Naive thymus-derived CD4-positive, alpha-beta T cell (primary cell): Measurements from ENCODE around the gene HDAC4. TPM values are rescaled to one million over a fixed set of nuclear protein-coding genes. Genes with fewer than 3 reads are reported as not detected.

Experiments used
- ATAC-seq: fragments of 150-1000 bp; cut with Tn5 transposase; 2 replicates; pipeline ENCODE4 v1.10.0; 2021; ENCODE audit warnings: mild to moderate bottlenecking, moderate library complexity
- CTCF ChIA-PET: fragments of 350-600 bp; sonication (Branson Sonifier 250); formaldehyde crosslinking; loops from one replicate; lab custom pipeline; 2021; ENCODE audit warnings: antibody characterized with exemption; lab: Charles Lee
- POLR2A ChIA-PET: fragments of 350-600 bp; sonication (Branson Sonifier 250); formaldehyde crosslinking; loops from one replicate; lab custom pipeline; 2021; ENCODE audit warnings: antibody characterized with exemption, inconsistent platforms; lab: Charles Lee
- DNase-seq, 9 donors: peaks; one replicate each; pipeline versions ENCODE4 v3.0.0 to v3.0.0-alpha.2; 2020 to 2022; ENCODE audit warnings: mixed read lengths in 1 of 9
- H3K27ac ChIP-seq: one replicate; pipeline ENCODE4 v1.7.0; 2013; ENCODE audit warnings: mild to moderate bottlenecking, low read depth, low read length, moderate library complexity
- H3K27me3 ChIP-seq, 2 donors: one replicate each; pipeline ENCODE4 v1.7.0; 2013; ENCODE audit warnings: low read length in 2 of 2, mild to moderate bottlenecking in 2 of 2, moderate library complexity in 2 of 2; ENCODE audit not compliant: control insufficient read depth in 2 of 2, insufficient read depth in 2 of 2
- H3K36me3 ChIP-seq, 3 experiments: 1 replicate in 2 of 3; 2 replicates in 1 of 3; pipeline ENCODE4 v1.7.0; 2013; ENCODE audit warnings: low read length in 3 of 3, mild to moderate bottlenecking in 3 of 3, moderate library complexity in 1 of 3; ENCODE audit not compliant: insufficient read depth in 3 of 3, control insufficient read depth in 2 of 3
- H3K4me1 ChIP-seq, 2 donors: one replicate each; pipeline ENCODE4 v1.7.0; 2013; ENCODE audit warnings: low read length in 2 of 2, mild to moderate bottlenecking in 2 of 2, moderate library complexity in 1 of 2; ENCODE audit not compliant: control insufficient read depth in 2 of 2, insufficient read depth in 2 of 2
- H3K4me3 ChIP-seq: 2 replicates; pipeline ENCODE4 v1.7.0; 2013; ENCODE audit warnings: mild to moderate bottlenecking, low read length
- H3K9me3 ChIP-seq, 3 experiments: 1 replicate in 2 of 3; 2 replicates in 1 of 3; pipeline ENCODE4 v1.7.0; 2013; ENCODE audit warnings: low read length in 3 of 3; ENCODE audit not compliant: control insufficient read depth in 2 of 3
- H3K27ac Mint-ChIP-seq, 9 donors: one replicate each; pipeline ENCODE4 v1.8.0; 2020 to 2022; ENCODE audit warnings: mixed read lengths in 9 of 9, mild to moderate bottlenecking in 8 of 9, moderate library complexity in 5 of 9, inconsistent platforms in 2 of 9
- H3K27me3 Mint-ChIP-seq, 5 donors: one replicate each; pipeline ENCODE4 v1.8.0; 2021 to 2022; ENCODE audit warnings: mixed read lengths in 5 of 5, mild to moderate bottlenecking in 1 of 5
- H3K36me3 Mint-ChIP-seq, 5 donors: one replicate each; pipeline ENCODE4 v1.8.0; 2020 to 2022; ENCODE audit warnings: mixed read lengths in 5 of 5, mild to moderate bottlenecking in 3 of 5, inconsistent platforms in 1 of 5
- H3K4me1 Mint-ChIP-seq, 7 donors: one replicate each; pipeline ENCODE4 v1.8.0; 2020 to 2022; ENCODE audit warnings: mixed read lengths in 7 of 7, mild to moderate bottlenecking in 3 of 7, inconsistent platforms in 1 of 7
- H3K4me3 Mint-ChIP-seq, 10 donors: one replicate each; pipeline ENCODE4 v1.8.0; 2020 to 2022; ENCODE audit warnings: mild to moderate bottlenecking in 10 of 10, mixed read lengths in 10 of 10, moderate library complexity in 6 of 10, inconsistent platforms in 2 of 10
- H3K9me3 Mint-ChIP-seq, 11 donors: one replicate each; pipeline ENCODE4 v1.8.0; 2020 to 2022; ENCODE audit warnings: mixed read lengths in 11 of 11, mild to moderate bottlenecking in 4 of 11, inconsistent platforms in 1 of 11, moderate library complexity in 1 of 11
- intact Hi-C, 2 donors: fragments of 100-400 bp; cut with micrococcal nuclease; formaldehyde crosslinking; loops; one replicate each; pipeline ENCODE4 v1.15.1; 2023
- polyA plus RNA-seq, 2 donors: library from polyadenylated mRNA; unstranded; fragments of 300-500 nt; fragmentation: Illumina TruSeq; gene quantifications; one replicate each; pipeline ENCODE4 v1.2.3, GENCODE V29; 2021
- total RNA-seq, 6 experiments: library from RNA in 5 of 6; stranded (reverse) in 5 of 6; gene quantifications; 1 replicate in 5 of 6; 2 replicates in 1 of 6; pipeline ENCODE4 v1.2.3 and lab custom pipeline; 2021 to 2026

HDAC4 gene
- total and polyA plus RNA-seq, 7 experiments from 2014 or later: 7.4 to 101 (median 55.3) TPM

DNA sequence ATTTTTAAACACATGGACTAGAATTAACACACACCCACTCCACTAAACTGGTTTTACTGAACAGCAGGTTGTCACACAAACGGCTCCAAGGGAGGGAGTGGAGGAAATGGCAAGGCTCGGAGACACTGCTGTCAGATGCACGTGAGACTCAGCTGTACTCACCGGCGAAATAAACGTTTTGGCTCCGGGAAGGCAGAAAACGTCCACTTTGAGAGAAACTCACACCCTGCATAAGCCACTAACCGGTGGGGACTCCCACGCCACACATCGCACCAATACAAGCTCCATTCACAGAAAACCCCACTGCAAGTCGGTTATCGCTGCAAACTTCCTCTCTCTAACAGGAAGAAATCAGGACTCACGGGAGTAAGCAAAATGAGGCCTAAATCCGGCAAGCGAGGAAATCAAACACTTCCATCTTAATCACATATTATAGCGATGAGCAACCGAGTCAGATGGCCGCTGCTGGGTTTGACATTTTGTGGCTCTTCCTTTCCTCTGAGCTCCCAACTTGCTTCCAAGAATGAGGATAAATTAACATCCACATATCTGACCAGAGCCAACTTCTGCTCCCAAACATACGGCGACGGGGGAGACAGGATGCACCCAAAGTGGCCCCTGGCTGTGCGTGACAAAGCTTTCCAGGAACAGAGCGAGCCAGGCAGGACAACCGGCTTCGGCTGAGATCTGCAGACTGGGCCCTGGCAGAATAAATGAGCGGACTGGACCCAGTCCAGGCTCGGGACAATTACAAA is 63.5 kb downstream of the HDAC4 start:
- POLR2A ChIA-PET: interaction anchor here (1.1 kb wide), 1 partner anchor 8 kb away, joined by 3 read pairs; no protein-coding TSS in a partner anchor
- intact Hi-C loops: no loop called here
- no peak overlapping the region for H3K27ac ChIP-seq
- no peaks in the 10 kb centered on the region for H3K9me3 ChIP-seq
- Mint-ChIP-seq H3K4me3 (no peak overlapping the region), H3K9me3 (no peaks in the 10 kb centered on the region), H3K4me1 (peaks cover 22 to 63% (median 43%) of the 10 kb centered on the region in 7 donors), H3K36me3 (peaks cover 1 to 24% (median 15%) of the 10 kb centered on the region in 5 donors), H3K27me3 (peaks cover 0 to 3% (median 0%) of the 10 kb centered on the region in 5 donors), H3K27ac (peak overlapping the region in 2 of 9 donors; percentile 25 to 54)
- H3K4me1 ChIP-seq: peaks cover 11 to 17% of the 10 kb centered on the region in 2 donors
- no peaks in the 10 kb centered on the region for H3K27me3 ChIP-seq
- CTCF ChIA-PET: no interaction called here
- DNase-seq (no peak), ATAC-seq (no peak)
- H3K36me3 ChIP-seq: no peaks in the 10 kb centered on the region
- H3K4me3 ChIP-seq: no peak overlapping the region

DNA sequence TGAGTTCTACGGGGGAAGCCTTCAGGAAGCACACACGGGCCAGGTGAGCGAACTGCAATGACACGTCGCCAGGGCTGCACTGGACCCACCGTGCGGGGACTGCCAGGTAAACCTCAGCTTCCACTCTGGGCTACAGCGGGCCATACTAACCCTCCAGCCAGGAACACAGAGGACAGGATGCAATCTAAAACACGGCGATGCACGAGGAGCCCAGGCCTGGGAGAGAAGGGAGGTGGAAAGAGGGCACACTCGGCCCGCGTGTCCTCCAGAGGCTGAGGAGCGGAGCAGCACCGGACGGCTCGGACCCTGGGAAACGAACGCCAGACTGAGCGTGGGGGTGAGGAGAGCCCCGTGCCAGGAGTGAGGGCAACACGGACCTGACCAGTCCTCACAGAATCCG is 69.3 kb downstream of the HDAC4 start:
- no peaks in the 10 kb centered on the region for H3K27me3 ChIP-seq
- ChIA-PET POLR2A (interaction anchor here (0.6 to 3.8 kb wide), 10 partner anchors 9 to 68 kb away, joined by 3 to 19 read pairs (median 3); no protein-coding TSS in a partner anchor), CTCF (no interaction called here)
- no peaks in the 10 kb centered on the region for H3K9me3 Mint-ChIP-seq
- no peaks in the 10 kb centered on the region for H3K9me3 ChIP-seq
- no peak overlapping the region for H3K27ac ChIP-seq
- DNase-seq (no peak), ATAC-seq (no peak)
- H3K36me3 ChIP-seq: no peaks in the 10 kb centered on the region
- intact Hi-C loops: no loop called here
- H3K4me1 ChIP-seq: peaks cover 4 to 44% of the 10 kb centered on the region in 2 donors
- peak overlapping the region; percentile 49 to 79 (median 72) for H3K27ac Mint-ChIP-seq
- H3K4me3 Mint-ChIP-seq: peak overlapping the region in 9 of 10 donors; percentile 27 to 81 (median 69)
- H3K4me3 ChIP-seq: no peak overlapping the region
- H3K36me3 Mint-ChIP-seq: peaks cover 0 to 16% (median 0%) of the 10 kb centered on the region in 5 donors
- H3K4me1 Mint-ChIP-seq: peaks cover 30 to 70% (median 58%) of the 10 kb centered on the region in 7 donors
- peaks cover 0 to 3% (median 0%) of the 10 kb centered on the region in 5 donors for H3K27me3 Mint-ChIP-seq

DNA sequence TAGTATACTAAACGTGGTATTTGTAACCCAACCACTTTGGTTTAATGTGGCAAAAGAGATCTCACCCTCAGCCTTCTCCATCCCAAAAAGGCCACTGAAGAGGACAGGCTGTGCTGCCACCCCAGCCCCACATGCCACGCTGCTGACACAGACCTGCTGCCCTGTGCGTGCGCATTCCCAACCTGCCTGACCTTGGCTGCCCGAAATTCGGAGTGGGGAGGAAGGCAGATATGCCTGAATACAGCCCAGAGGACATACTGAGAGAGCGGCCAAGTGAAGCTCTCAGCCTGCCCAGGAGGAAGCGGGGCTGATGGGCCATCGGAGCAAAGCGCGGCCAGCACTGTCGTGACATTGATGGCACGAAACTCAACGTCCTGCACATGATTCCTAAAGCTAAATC is 70.0 kb downstream of the HDAC4 start:
- no peak overlapping the region for H3K27ac ChIP-seq
- Mint-ChIP-seq H3K4me1 (peaks cover 34 to 71% (median 61%) of the 10 kb centered on the region in 7 donors), H3K9me3 (no peaks in the 10 kb centered on the region), H3K27me3 (peaks cover 0 to 3% (median 0%) of the 10 kb centered on the region in 5 donors), H3K36me3 (peaks cover 0 to 9% (median 0%) of the 10 kb centered on the region in 5 donors), H3K27ac (peak overlapping the region; percentile 49 to 79 (median 72)), H3K4me3 (peak overlapping the region in 9 of 10 donors; percentile 27 to 81 (median 69))
- ATAC-seq (no peak), DNase-seq (no peak)
- intact Hi-C loops: no loop called here
- H3K9me3 ChIP-seq: no peaks in the 10 kb centered on the region
- no peaks in the 10 kb centered on the region for H3K27me3 ChIP-seq
- ChIA-PET CTCF (no interaction called here), POLR2A (interaction anchor here (0.8 to 3.8 kb wide), 7 partner anchors 9 to 75 kb away, joined by 3 to 19 read pairs (median 3); no protein-coding TSS in a partner anchor)
- H3K36me3 ChIP-seq: no peaks in the 10 kb centered on the region
- H3K4me1 ChIP-seq: peaks cover 8 to 45% of the 10 kb centered on the region in 2 donors
- no peak overlapping the region for H3K4me3 ChIP-seq

DNA sequence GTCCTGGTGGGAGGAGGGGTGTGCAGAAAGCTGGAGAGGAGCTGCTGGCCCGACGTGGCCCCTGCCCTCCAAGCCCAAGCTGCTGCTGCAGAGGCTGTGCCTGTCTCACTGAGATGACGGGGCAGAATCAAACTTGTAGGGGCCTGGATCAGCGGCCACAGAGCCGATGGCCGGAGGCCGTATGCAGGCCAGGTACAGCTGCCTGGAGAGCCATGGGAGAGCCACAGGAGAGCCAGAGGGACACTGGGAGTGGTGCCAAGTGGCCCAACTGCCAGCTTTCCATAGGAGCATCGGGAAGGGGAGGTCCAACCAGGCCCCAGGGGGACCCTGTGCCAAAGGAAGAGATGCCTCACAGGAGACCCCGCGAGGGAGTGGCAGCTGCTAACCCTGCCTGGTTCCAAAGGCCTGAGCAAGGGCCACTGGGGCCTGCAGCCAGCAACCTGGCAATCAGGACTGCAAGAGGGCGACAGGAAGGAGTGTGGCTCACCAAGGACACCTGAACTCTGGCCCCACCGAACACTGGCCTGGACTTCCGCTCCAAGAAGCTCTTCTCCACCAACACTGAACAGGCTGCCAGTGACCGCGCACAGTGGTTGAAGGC is 70.7 kb downstream of the HDAC4 start:
- CTCF ChIA-PET: no interaction called here
- Mint-ChIP-seq H3K9me3 (peaks cover 0 to 2% (median 0%) of the 10 kb centered on the region in 11 donors), H3K4me3 (peak overlapping the region in 2 of 10 donors; percentile 29 to 35), H3K27me3 (peaks cover 0 to 3% (median 0%) of the 10 kb centered on the region in 5 donors), H3K36me3 (peaks cover 0 to 9% (median 2%) of the 10 kb centered on the region in 5 donors), H3K27ac (peak overlapping the region in 7 of 9 donors; percentile 34 to 95 (median 84)), H3K4me1 (peaks cover 36 to 73% (median 67%) of the 10 kb centered on the region in 7 donors)
- POLR2A ChIA-PET: interaction anchor here (1.0 to 3.8 kb wide), 3 partner anchors 8 to 75 kb away, joined by 3 to 19 read pairs (median 3); no protein-coding TSS in a partner anchor
- Histone ChIP-seq H3K4me3 (no peak overlapping the region), H3K9me3 (no peaks in the 10 kb centered on the region), H3K4me1 (peaks cover 8 to 45% of the 10 kb centered on the region in 2 donors), H3K36me3 (no peaks in the 10 kb centered on the region), H3K27ac (no peak overlapping the region), H3K27me3 (no peaks in the 10 kb centered on the region)
- intact Hi-C loops: loop anchor here in 1 of 2 donors (5.0 kb wide), 1 partner anchor 52 kb away; no protein-coding TSS in a partner anchor
- ATAC-seq (no peak), DNase-seq (no peak)

DNA sequence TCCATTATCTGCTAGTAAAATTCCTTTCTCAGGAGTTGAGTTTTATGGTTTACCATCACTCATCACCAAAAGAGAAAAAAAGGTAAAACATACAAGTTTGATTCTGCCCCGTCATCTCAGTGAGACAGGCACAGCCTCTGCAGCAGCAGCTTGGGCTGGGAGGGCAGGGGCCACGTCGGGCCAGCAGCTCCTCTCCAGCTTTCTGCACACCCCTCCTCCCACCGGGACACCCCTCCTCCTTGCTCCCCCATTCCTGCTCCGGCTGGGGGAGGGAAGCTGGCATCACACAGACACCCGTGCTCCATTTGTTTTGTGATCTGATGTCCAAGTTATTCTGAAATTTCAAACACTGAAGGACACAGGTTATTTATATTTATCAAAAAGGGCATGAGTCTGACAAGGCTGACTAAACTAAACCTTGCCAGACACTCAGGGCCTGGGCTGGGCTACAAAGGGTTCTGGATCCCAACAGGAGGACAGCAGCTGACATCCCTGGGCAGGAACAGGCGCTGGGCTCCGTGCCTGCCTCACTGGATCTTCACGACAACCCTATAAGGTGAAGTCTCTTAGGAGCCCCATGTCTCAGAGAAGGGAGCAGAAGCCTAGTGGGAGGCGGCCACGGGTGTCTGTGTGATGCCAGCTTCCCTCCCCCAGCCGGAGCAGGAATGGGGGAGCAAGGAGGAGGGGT is 71.4 kb downstream of the HDAC4 start:
- CTCF ChIA-PET: no interaction called here
- Mint-ChIP-seq H3K9me3 (peaks cover 0 to 3% (median 0%) of the 10 kb centered on the region in 11 donors), H3K36me3 (peaks cover 0 to 15% (median 7%) of the 10 kb centered on the region in 5 donors), H3K27me3 (peaks cover 0 to 3% (median 0%) of the 10 kb centered on the region in 5 donors), H3K4me3 (peak overlapping the region in 2 of 10 donors; percentile 35 to 71), H3K4me1 (peaks cover 41 to 79% (median 73%) of the 10 kb centered on the region in 7 donors), H3K27ac (peak overlapping the region in 7 of 9 donors; percentile 42 to 100 (median 89))
- H3K9me3 ChIP-seq: no peaks in the 10 kb centered on the region
- no peaks in the 10 kb centered on the region for H3K27me3 ChIP-seq
- DNase-seq: no peak
- no peak overlapping the region for H3K27ac ChIP-seq
- H3K4me3 ChIP-seq: no peak overlapping the region
- ATAC-seq: no peak
- H3K4me1 ChIP-seq: peaks cover 8 to 45% of the 10 kb centered on the region in 2 donors
- intact Hi-C loops: loop anchor here in 1 of 2 donors (5.0 kb wide), 1 partner anchor 53 kb away; no protein-coding TSS in a partner anchor
- POLR2A ChIA-PET: interaction anchor here (0.7 to 3.0 kb wide), 8 partner anchors 9 to 62 kb away, joined by 3 to 16 read pairs (median 5); no protein-coding TSS in a partner anchor
- no peaks in the 10 kb centered on the region for H3K36me3 ChIP-seq
